SK-N-SH (cell line): ENCODE measurements around the gene SERPINB5. TPM values are rescaled to one million over a fixed set of nuclear protein-coding genes. Genes with fewer than 3 reads are reported as not detected.

Experiments
- CTCF ChIA-PET: fragments of 300-600, 350-600 bp; formaldehyde crosslinking; extraction: SDS; loops from one replicate; lab custom pipeline; 2021; lab: Yijun Ruan, JAX
- POLR2A ChIA-PET: fragments of 350-600 bp; sonication (Branson Sonifier 250); formaldehyde crosslinking; extraction: SDS; loops from one replicate; lab custom pipeline; 2020; ENCODE audit warnings: antibody characterized with exemption, inconsistent platforms; lab: Yijun Ruan, JAX
- DNase-seq: peaks from one replicate; pipeline ENCODE4 v3.0.0; 2012
- H2AFZ ChIP-seq: fragments of 200-600 bp; sonication (generic); 2 replicates; pipeline ENCODE4 v1.8.1; 2016; ENCODE audit warnings: antibody characterized with exemption, mild to moderate bottlenecking, low read depth
- H3F3A ChIP-seq: fragments of 200-600 bp; sonication (generic); replicated peaks from 2 replicates; pipeline ENCODE3; 2016; ENCODE audit warnings: antibody characterized with exemption, mild to moderate bottlenecking; ENCODE audit not compliant: insufficient read depth
- H3K27ac ChIP-seq, 2 experiments: fragments of 200-500 bp in 1 of 2; fragments of 200-600 bp in 1 of 2; sonication (Bioruptor generic) in 1 of 2; sonication (generic), shearing (Covaris generic) in 1 of 2; 2 replicates each; pipeline versions ENCODE4 v1.5.1 to v1.6.1; 2014 to 2016; ENCODE audit warnings: low read depth in 2 of 2, inconsistent platforms in 1 of 2, low read length in 1 of 2, mild to moderate bottlenecking in 1 of 2, mixed read lengths in 1 of 2
- H3K27me3 ChIP-seq: fragments of 200-600 bp; sonication (generic), shearing (Covaris generic); 2 replicates; pipeline ENCODE4 v1.6.1; 2016; ENCODE audit warnings: mixed run types; ENCODE audit not compliant: insufficient read depth
- H3K36me3 ChIP-seq, 2 experiments: fragments of 200-500 bp in 1 of 2; fragments of 200-600 bp in 1 of 2; sonication (Bioruptor generic) in 1 of 2; sonication (generic) in 1 of 2; replicated peaks in 1 of 2; 2 replicates each; pipeline versions ENCODE3 to v1.5.1; 2014 to 2016; ENCODE audit warnings: low read length in 1 of 2, mild to moderate bottlenecking in 1 of 2; ENCODE audit not compliant: insufficient read depth in 2 of 2, control insufficient read depth in 1 of 2
- H3K4me1 ChIP-seq, 2 experiments: fragments of 200-500 bp in 1 of 2; fragments of 200-600 bp in 1 of 2; sonication (Bioruptor generic) in 1 of 2; sonication (generic), shearing (Covaris generic) in 1 of 2; 2 replicates each; pipeline versions ENCODE4 v1.5.1 to v1.6.1; 2014 to 2016; ENCODE audit warnings: low read depth in 1 of 2, low read length in 1 of 2, mixed run types in 1 of 2; ENCODE audit not compliant: insufficient read depth in 2 of 2, control insufficient read depth in 1 of 2
- H3K4me2 ChIP-seq: fragments of 200-600 bp; sonication (generic), shearing (Covaris generic); 2 replicates; pipeline ENCODE4 v1.6.1; 2017; ENCODE audit warnings: mixed run types
- H3K4me3 ChIP-seq, 2 experiments: fragments of 200-500 bp in 1 of 2; fragments of 200-600 bp in 1 of 2; sonication (Bioruptor generic) in 1 of 2; sonication (generic), shearing (Covaris generic) in 1 of 2; 2 replicates each; pipeline versions ENCODE4 v1.5.1 to v1.8.1; 2014 to 2016; ENCODE audit warnings: low read depth in 2 of 2, inconsistent platforms in 1 of 2, low read length in 1 of 2, mild to moderate bottlenecking in 1 of 2, mixed read lengths in 1 of 2, moderate library complexity in 1 of 2
- H3K79me2 ChIP-seq: fragments of 200-600 bp; sonication (generic); 2 replicates; pipeline ENCODE4 v1.8.1; 2017; ENCODE audit warnings: mild to moderate bottlenecking; ENCODE audit not compliant: insufficient read depth
- H3K9ac ChIP-seq: fragments of 200-600 bp; sonication (generic); 2 replicates; pipeline ENCODE4 v1.6.1; 2017; ENCODE audit warnings: mixed run types
- H3K9me2 ChIP-seq: fragments of 200-600 bp; sonication (generic); 2 replicates; pipeline ENCODE4 v1.6.1; 2017; ENCODE audit warnings: mixed run types
- H3K9me3 ChIP-seq: fragments of 200-600 bp; sonication (generic); 2 replicates; pipeline ENCODE4 v1.6.1; 2017; ENCODE audit warnings: mixed run types, mild to moderate bottlenecking, moderate library complexity
- H4K20me1 ChIP-seq: fragments of 200-600 bp; sonication (generic); 2 replicates; pipeline ENCODE4 v1.6.1; 2017; ENCODE audit warnings: mild to moderate bottlenecking, mixed run types; ENCODE audit not compliant: insufficient read depth
- CHD2 ChIP-seq: fragments of 150-350 bp; IDR thresholded peaks from 2 replicates; pipeline ENCODE4 v1.6.1; 2018; ENCODE audit warnings: low read length; ENCODE audit not compliant: partially characterized antibody
- ELF1 ChIP-seq: IDR thresholded peaks from 2 replicates; pipeline ENCODE4 v1.4.0; 2012
- EZH2phosphoT487 ChIP-seq: fragments of 200-600 bp; sonication (generic); IDR thresholded peaks from 2 replicates; pipeline ENCODE4 v1.6.1; 2017; ENCODE audit warnings: low read depth, mixed run types, mild to moderate bottlenecking, antibody characterized with exemption, moderate library complexity, borderline replicate concordance
- FOXJ3 ChIP-seq: sonication (generic); formaldehyde crosslinking; IDR thresholded peaks from 2 replicates; pipeline ENCODE4 v1.5.1; 2020; ENCODE audit warnings: mild to moderate bottlenecking, missing genetic modification reagents
- FOXM1 ChIP-seq: IDR thresholded peaks from 2 replicates; pipeline ENCODE4 v1.4.0; 2012; ENCODE audit warnings: low read depth, mild to moderate bottlenecking
- GATA2 ChIP-seq: sonication (generic); formaldehyde crosslinking; IDR thresholded peaks from 2 replicates; pipeline ENCODE4 v1.5.0; 2020; ENCODE audit warnings: mild to moderate bottlenecking, missing genetic modification reagents
- JUND ChIP-seq: IDR thresholded peaks from 2 replicates; pipeline ENCODE4 v1.4.0; 2012
- MEF2A ChIP-seq: IDR thresholded peaks from 2 replicates; pipeline ENCODE4 v1.4.0; 2012; ENCODE audit warnings: low read depth, borderline replicate concordance
- MXI1 ChIP-seq: IDR thresholded peaks from 2 replicates; pipeline ENCODE4 v1.6.1; 2012; ENCODE audit warnings: mild to moderate bottlenecking, low read depth, low read length, improper control_type of control experiment
- NFIC ChIP-seq: IDR thresholded peaks from 2 replicates; pipeline ENCODE4 v1.4.0; 2012; ENCODE audit warnings: borderline replicate concordance
- NRF1 ChIP-seq: IDR thresholded peaks from 2 replicates; pipeline ENCODE4 v1.6.1; 2012; ENCODE audit warnings: low read depth, mild to moderate bottlenecking, low read length
- POLR2AphosphoS5 ChIP-seq: IDR thresholded peaks from 2 replicates; pipeline ENCODE4 v1.6.1; 2012; ENCODE audit warnings: low read depth, low read length
- RAD21 ChIP-seq: IDR thresholded peaks from 2 replicates; pipeline ENCODE4 v1.6.1; 2012; ENCODE audit warnings: mild to moderate bottlenecking, low read length
- RFX5 ChIP-seq: IDR thresholded peaks from 2 replicates; pipeline ENCODE4 v1.6.1; 2012; ENCODE audit warnings: mild to moderate bottlenecking, improper control_type of control experiment, low read length
- RXRA ChIP-seq: IDR thresholded peaks from 2 replicates; pipeline ENCODE4 v1.4.0; 2012; ENCODE audit warnings: low read depth, mild to moderate bottlenecking, borderline replicate concordance
- SIN3A ChIP-seq: IDR thresholded peaks from 2 replicates; pipeline ENCODE4 v1.6.1; 2012; ENCODE audit warnings: low read depth, mild to moderate bottlenecking, low read length, moderate library complexity, borderline replicate concordance
- SMC3 ChIP-seq: IDR thresholded peaks from 2 replicates; pipeline ENCODE4 v1.6.1; 2012; ENCODE audit warnings: low read depth, low read length, improper control_type of control experiment
- TEAD4 ChIP-seq: IDR thresholded peaks from 2 replicates; pipeline ENCODE4 v1.4.0; 2012; ENCODE audit warnings: mild to moderate bottlenecking, borderline replicate concordance; ENCODE audit not compliant: insufficient read depth
- USF2 ChIP-seq: fragments of 150-350 bp; IDR thresholded peaks from 2 replicates; pipeline ENCODE4 v1.6.1; 2017; ENCODE audit warnings: antibody characterized with exemption, low read length, low read depth, borderline replicate concordance
- YY1 ChIP-seq: IDR thresholded peaks from 2 replicates; pipeline ENCODE4 v1.4.0; 2012; ENCODE audit warnings: low read depth, mild to moderate bottlenecking
- WGBS: methylation state at CpG from one replicate; pipeline ENCODE4 v1.1.6; 2017; ENCODE audit warnings: low lambda C conversion rate; 5-methylcytosine and 5-hydroxymethylcytosine counted together
- polyA plus RNA-seq, 3 experiments: library from polyadenylated mRNA; depleted of rRNA; stranded (reverse); fragments of >200 nt; gene quantifications; 2 replicates each; pipeline ENCODE4 v1.2.3, GENCODE V29; 2012
- TF ChIP-seq, protein P1 (sequence below): fragments of 200-600 bp; sonication (generic); IDR thresholded peaks from 2 replicates; pipeline ENCODE4 v1.6.1; 2017; ENCODE audit warnings: antibody characterized with exemption, mild to moderate bottlenecking, moderate library complexity
- TF ChIP-seq, protein P2 (sequence below): IDR thresholded peaks from 2 replicates; pipeline ENCODE4 v1.4.0; 2012; ENCODE audit warnings: low read depth
- TF ChIP-seq, protein P3 (sequence below): fragments of 150-350 bp; IDR thresholded peaks from 2 replicates; pipeline ENCODE4 v1.6.1; 2016; ENCODE audit warnings: mild to moderate bottlenecking, low read depth, low read length
- TF ChIP-seq, protein P4 (sequence below): IDR thresholded peaks from 2 replicates; pipeline ENCODE4; 2012

The SERPINB5 gene
- polyA plus RNA-seq, 1 of the 3 experiments (the other 2 are of a cell fraction): not detected

- TF ChIP-seq, protein P1, sequence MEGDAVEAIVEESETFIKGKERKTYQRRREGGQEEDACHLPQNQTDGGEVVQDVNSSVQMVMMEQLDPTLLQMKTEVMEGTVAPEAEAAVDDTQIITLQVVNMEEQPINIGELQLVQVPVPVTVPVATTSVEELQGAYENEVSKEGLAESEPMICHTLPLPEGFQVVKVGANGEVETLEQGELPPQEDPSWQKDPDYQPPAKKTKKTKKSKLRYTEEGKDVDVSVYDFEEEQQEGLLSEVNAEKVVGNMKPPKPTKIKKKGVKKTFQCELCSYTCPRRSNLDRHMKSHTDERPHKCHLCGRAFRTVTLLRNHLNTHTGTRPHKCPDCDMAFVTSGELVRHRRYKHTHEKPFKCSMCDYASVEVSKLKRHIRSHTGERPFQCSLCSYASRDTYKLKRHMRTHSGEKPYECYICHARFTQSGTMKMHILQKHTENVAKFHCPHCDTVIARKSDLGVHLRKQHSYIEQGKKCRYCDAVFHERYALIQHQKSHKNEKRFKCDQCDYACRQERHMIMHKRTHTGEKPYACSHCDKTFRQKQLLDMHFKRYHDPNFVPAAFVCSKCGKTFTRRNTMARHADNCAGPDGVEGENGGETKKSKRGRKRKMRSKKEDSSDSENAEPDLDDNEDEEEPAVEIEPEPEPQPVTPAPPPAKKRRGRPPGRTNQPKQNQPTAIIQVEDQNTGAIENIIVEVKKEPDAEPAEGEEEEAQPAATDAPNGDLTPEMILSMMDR: no peak
- TF ChIP-seq ELF1 (no peak), FOXJ3 (no peak), POLR2AphosphoS5 (no peak), FOXM1 (no peak), NFIC (no peak)
- TF ChIP-seq, all 33 proteins: peak for 0
Measured at GRCh38 chr18:63444580-63444979, 32.2 kb upstream of the SERPINB5 start (continued).

DNA sequence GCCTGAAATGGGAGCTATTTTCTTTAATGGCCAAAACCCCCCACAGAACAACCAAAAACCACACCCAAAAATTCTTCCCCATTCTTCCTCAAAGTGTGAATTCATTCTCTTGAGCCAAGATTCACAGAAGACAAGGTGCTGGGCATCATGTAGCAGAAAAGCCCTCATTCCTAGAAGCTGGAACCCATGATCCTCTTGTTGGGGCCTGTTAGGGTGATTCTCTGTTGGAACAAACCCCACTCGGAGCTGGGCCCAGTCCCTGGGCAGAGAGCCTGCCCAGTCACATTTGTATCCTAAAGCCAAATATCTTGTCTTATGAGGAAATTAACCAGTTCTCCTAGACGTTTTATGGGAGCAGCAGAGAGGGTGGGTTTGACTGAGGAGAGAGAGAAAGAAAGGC, 31.7 kb upstream of the SERPINB5 start:
- Histone ChIP-seq H3K4me3 (no peak overlapping the region), H3K79me2 (no peaks in the 10 kb centered on the region), H3K9me3 (no peaks in the 10 kb centered on the region), H3K27me3 (no peaks in the 10 kb centered on the region), H3K4me1 (0 out of 4 replicates have a peak, but pooled peaks cover 0 to 4% of the 10 kb centered on the region in 2 experiments), H3K4me2 (no peak overlapping the region), H3K9me2 (no peaks in the 10 kb centered on the region), H3K27ac (no peak overlapping the region), H4K20me1 (no peaks in the 10 kb centered on the region), H2AFZ (no peak overlapping the region), H3K36me3 (no peaks in the 10 kb centered on the region), H3K9ac (no peak overlapping the region), H3F3A (peaks cover 1% of the 10 kb centered on the region)
- 46% methylated on average over 2 of the region's 2 CpGs for WGBS
- DNase-seq: no peak
- TF ChIP-seq SIN3A (no peak), TEAD4 (no peak), YY1 (no peak), EZH2phosphoT487 (no peak), CHD2 (no peak), JUND (no peak), RFX5 (no peak), USF2 (no peak), FOXM1 (no peak), POLR2AphosphoS5 (no peak), RAD21 (no peak), MEF2A (no peak), SMC3 (no peak), RXRA (no peak), NRF1 (no peak), GATA2 (no peak), MXI1 (no peak)
- TF ChIP-seq, protein P2, sequence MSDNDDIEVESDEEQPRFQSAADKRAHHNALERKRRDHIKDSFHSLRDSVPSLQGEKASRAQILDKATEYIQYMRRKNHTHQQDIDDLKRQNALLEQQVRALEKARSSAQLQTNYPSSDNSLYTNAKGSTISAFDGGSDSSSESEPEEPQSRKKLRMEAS: no peak
- TF ChIP-seq, protein P3, sequence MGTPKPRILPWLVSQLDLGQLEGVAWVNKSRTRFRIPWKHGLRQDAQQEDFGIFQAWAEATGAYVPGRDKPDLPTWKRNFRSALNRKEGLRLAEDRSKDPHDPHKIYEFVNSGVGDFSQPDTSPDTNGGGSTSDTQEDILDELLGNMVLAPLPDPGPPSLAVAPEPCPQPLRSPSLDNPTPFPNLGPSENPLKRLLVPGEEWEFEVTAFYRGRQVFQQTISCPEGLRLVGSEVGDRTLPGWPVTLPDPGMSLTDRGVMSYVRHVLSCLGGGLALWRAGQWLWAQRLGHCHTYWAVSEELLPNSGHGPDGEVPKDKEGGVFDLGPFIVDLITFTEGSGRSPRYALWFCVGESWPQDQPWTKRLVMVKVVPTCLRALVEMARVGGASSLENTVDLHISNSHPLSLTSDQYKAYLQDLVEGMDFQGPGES: no peak
- TF ChIP-seq, protein P4, sequence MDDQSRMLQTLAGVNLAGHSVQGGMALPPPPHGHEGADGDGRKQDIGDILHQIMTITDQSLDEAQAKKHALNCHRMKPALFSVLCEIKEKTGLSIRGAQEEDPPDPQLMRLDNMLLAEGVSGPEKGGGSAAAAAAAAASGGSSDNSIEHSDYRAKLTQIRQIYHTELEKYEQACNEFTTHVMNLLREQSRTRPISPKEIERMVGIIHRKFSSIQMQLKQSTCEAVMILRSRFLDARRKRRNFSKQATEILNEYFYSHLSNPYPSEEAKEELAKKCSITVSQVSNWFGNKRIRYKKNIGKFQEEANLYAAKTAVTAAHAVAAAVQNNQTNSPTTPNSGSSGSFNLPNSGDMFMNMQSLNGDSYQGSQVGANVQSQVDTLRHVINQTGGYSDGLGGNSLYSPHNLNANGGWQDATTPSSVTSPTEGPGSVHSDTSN: no peak
- ChIA-PET POLR2A (no interaction called here), CTCF (interaction anchor here (1.1 to 1.2 kb wide), 2 partner anchors 103 to 429 kb away, joined by 3 read pairs; no protein-coding TSS in a partner anchor)
